SH-SY5Y (cell line): ENCODE measurements around the gene TRPC5OS.

Source experiments
- GATA2 ChIP-seq: IDR thresholded peaks from 2 replicates; pipeline ENCODE4 v1.6.1; 2011; ENCODE audit warnings: mild to moderate bottlenecking, low read depth, low read length
- GATA3 ChIP-seq: IDR thresholded peaks from 2 replicates; pipeline ENCODE4 v1.6.1; 2011; ENCODE audit warnings: low read depth, mild to moderate bottlenecking, low read length, moderate library complexity

GRCh38 chrX:111868726-111869638 lies 7.0 kb upstream of the TRPC5OS start:
- no peak for TF ChIP-seq GATA3
- no peak for TF ChIP-seq GATA2
